Kasumi-1 (cell line): ENCODE measurements around the gene FAM228B.
"Not testable (repeated sequence)": the region's sequence is repeated elsewhere in the genome, so short reads cannot be mapped to it uniquely, and the experiment has no call there.

Source experiments
- DNase-seq, 2 experiments: peaks; one replicate each; lab custom pipeline; 2025; lab: John Stamatoyannopoulos, UW

The FAM228B gene

GRCh38 chr2:24123195-24123921, at the start of gene FAM228B, which contains the start of gene PFN4:
Gene FAM228B (plus strand): TSS chr2:24123469. CDS start chr2:24124362, 893 bp downstream.
Gene PFN4 (minus strand): TSS chr2:24123334. CDS start chr2:24122535, 799 bp downstream.
- DNase-seq: peak; percentile 69 to 71

- no peak for DNase-seq
Measured at GRCh38 chr2:24073816-24074215, 49.5 kb upstream of the FAM228B start.

DNA sequence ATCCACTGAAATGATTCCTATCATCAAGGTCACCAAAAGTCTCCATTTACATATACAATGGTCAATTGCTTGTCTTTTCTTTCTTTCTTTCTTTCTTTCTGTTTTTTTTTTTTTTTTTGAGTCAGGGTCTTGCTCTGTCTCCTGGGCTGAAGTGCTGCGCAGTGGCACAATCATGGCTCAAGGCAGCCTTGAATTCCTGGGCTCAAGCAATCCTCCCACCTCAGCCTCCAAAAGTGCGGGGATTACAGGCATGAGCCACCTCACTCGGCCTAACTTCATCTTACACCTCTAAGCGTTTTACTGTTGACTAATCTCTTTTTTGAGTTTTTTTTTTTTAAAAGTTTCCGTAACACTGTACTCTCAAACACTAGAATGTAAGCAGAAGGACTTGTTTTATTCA, 48.0 kb upstream of the FAM228B start:
- no peak for DNase-seq

- peak; percentile 98 for DNase-seq
Measured at GRCh38 chr2:24075915-24076848, 47.1 kb upstream of the FAM228B start, which contains the start of gene SF3B6. Gene SF3B6 (minus strand): TSS chr2:24076326. CDS start chr2:24076229, 97 bp downstream.

- peak; percentile 34 to 49 for DNase-seq
Measured at GRCh38 chr2:24076849-24077534, 46.3 kb upstream of the FAM228B start.

DNA sequence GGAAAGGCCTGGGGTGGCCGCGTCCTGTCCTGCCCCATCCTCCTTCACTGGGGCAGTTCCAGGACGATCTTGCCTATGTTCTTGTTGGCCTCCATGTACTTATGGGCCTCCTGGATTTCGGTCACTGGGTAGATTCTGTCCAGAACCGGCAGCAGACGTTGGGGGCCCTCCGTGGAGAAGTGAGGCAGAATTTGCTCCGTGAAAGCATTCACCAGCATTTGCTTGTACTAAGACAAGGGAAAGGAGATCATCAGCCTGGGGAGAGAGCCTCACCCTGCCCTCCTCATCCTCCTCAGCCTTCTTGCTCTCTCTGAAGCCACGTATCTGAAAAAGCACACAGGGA, 45.8 kb upstream of the FAM228B start:
- DNase-seq: peak in 1 of 2 experiments; percentile 27

DNA sequence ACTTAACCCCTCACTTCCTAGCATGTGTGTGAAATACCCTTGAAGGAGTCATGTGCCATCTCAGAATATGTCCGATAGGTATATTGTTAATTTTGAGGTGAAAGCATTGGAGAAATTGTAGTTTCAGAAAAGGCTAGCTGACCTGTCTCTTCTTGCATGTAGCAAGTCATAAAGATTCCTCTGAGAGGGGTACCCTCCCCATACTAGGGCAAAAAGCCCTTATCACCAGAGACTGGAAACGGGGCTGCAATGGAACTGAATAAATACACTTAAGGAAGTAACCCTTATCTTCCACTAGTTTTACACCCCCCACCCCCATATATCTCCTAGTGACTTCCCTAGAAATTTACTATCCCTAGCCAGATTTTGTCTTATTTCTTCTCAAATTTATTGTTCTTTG, 45.4 kb upstream of the FAM228B start:
- peak; percentile 14 to 22 for DNase-seq

GRCh38 chr2:24080701-24081100, 42.6 kb upstream of the FAM228B start:
- no peak for DNase-seq

GRCh38 chr2:24082787-24083566, 40.3 kb upstream of the FAM228B start:
- DNase-seq: no peak

DNA sequence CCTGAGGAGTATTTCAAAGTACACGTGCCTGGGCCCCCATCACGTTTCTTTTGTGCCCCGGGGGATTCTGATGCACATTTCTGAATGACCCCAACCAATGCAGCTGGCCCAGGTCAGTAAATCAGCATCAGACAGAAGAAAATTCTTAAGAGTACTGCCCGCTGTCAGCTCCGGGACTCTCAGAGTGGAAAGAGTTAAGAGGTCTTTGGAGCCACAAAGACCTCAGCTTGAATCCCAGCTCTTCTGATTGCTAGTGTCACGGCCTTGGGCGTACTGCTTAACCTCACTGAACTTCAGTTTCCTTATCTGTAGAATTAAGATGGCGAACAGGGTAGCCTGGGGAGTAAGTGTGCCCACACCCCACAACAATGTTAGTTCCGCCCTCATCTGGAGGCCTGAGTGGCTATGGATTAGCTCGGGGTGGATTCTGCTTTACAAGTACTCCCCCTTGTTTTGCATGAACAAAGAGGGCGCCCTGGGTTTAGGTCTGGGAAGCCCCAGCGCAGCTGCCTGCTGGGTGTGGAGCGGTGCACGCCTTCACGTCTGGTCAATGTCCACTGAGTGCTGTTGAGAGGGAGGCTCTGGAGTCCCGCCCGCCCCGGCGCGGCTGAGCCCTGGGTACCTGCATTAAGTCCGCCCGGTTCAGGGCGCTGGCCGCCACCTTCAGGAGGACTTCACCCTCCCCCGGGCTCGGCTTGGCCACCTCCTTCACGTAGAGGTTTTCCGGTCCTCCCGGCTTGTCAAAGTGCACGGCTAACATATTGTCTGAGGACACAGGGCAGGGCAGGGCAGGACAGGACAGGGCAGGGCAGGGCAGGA, 39.5 kb upstream of the FAM228B start:
- DNase-seq: peak; percentile 95 to 98

DNA sequence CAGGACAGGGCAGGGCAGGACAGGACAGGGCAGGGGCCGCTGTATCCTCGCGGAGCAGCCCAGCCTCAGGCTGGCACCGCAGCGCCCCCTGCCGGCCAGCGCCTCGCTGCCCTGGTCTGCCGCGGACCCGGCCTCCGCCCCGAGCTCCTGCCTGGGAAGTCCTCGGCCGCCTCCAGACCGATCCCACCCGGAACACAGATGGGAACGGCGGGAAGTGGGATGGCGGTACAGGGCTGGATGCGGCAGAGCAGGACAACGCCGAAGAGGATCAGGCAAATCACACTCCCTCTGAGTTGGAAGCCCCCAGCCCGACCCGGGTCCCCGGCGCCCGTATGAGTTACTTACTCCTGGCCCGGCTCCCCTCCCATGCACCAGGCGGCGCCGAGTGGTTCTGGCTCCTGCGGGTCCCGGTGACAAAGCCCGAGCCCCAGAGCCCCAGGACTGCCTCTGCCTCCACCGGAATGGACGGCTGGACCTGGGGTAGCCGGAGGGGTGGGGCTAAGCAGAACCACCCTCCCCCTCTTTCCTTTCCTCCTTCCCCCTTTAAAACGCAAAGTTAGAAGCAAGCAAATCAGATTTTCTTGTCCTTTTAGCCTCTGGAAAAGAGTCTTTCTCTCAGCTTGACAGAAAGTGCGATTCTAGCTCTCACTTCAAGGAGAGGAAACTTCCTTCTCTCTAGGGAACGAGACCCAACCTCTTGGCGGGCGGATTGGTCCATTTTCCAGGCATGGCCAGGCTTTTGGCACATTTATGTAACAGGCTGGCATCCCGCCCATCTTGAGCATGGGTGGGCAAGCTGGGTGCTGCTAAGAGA, 38.7 kb upstream of the FAM228B start, which contains the start of gene TP53I3:
TSS of gene TP53I3 (minus strand) at position 449 of the 814 bp plus-strand sequence. CDS start 508 bp downstream, outside the sequence.
- peak; percentile 79 to 81 for DNase-seq

DNA sequence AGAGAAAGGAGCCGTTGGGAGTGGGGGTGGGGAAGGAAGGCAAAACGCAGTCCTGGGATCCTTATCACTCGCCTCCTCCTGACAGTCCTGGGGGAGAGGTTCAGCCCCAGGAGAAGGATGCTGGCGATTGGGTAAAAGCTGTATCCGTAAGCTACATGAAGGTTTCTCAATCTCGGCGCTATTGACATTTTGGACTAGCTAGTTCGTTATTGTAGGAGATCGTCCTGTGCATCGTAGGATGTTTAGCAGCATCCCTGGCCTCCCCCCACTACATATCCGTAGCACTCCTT, 38.1 kb upstream of the FAM228B start:
- no peak for DNase-seq

DNA sequence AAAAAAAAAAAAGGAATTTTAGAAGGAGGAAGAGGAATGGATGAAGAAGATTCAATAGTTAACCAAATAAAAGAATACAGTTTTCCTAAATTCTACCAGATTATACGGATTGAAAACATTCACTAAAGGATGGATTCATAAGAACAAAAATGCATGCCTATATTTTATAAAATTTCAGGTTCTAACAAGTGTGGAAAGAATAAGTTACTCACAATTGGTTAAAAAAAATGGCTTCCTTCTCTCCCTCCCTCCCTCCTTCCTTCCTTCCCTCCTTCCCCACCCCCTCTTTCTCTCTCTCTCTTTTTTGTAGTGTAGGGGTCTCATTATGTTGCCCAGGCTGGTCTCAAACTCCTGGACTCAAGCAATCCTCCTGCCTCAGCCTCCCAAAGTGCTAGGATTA, 37.0 kb upstream of the FAM228B start:
- no peak for DNase-seq

GRCh38 chr2:24087032-24087431, 36.2 kb upstream of the FAM228B start:
- no peak for DNase-seq

GRCh38 chr2:24088821-24089359, 34.4 kb upstream of the FAM228B start:
- DNase-seq: no peak

DNA sequence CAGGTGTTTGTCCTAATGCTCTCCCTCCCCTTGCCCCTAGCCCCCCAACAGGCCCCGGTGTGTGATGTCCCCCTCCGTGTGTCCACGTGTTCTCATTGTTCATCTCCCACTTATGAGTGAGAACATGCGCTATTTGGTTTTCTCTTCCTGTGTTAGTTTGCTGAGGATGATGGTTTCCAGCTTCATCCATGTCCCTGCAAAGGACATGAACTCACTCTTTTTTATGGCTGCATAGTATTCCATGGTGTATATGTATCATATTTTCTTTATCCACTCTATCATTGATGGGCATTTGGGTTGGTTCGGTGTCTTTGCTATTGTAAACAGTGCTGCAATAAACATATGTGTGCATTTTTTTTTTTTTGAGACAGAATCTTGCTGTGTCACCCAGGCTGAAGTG, 30.0 kb upstream of the FAM228B start:
- DNase-seq: not testable (repeated sequence)

- DNase-seq: not testable (repeated sequence)
Measured at GRCh38 chr2:24095171-24095677, 28.0 kb upstream of the FAM228B start.

DNA sequence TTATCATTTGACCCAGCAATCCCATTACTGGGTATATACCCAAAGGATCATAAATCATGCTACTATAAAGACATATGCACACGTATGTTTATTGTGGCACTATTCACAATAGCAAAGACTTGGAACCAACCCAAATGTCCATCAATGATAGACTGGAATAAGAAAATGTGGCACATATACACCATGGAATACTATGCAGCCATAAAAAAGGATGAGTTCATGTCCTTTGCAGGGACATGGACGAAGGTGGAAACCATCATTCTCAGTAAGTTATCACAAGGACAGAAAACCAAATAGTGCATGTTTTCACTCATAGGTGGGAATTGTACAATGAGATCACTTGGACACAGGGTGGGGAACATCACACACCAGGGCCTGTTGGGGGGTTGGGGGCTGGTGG, 22.5 kb upstream of the FAM228B start:
- not testable (repeated sequence) for DNase-seq

GRCh38 chr2:24101992-24102391, 21.3 kb upstream of the FAM228B start:
- DNase-seq: no peak
